MCF 10A (cell line): Measurements from ENCODE around the gene PROZ. TPM values are rescaled to one million over a fixed set of nuclear protein-coding genes. Genes with fewer than 3 reads are reported as not detected.
A peak's percentile ranks its signal among the peaks of the same experiment; 100 is the strongest.

Experiments used
- BruUV-seq: library from RNA; stranded (reverse); fragments of 400-500 nt; replicated peaks from 2 replicates; lab custom pipeline; 2021; lab: Mats Ljungman, UMichigan
- CTCF ChIA-PET: fragments of 300-600 bp; sonication (Branson Sonifier 250); formaldehyde crosslinking; extraction: SDS; loops from one replicate; lab custom pipeline; 2021; ENCODE audit warnings: antibody characterized with exemption, inconsistent platforms; lab: Yijun Ruan, JAX
- POLR2A ChIA-PET: fragments of 300-600, 350-650 bp; sonication (Branson Sonifier 250); formaldehyde crosslinking; extraction: SDS; loops from one replicate; lab custom pipeline; 2020; ENCODE audit warnings: antibody characterized with exemption, inconsistent platforms; lab: Yijun Ruan, JAX
- DNase-seq: peaks from one replicate; pipeline ENCODE4 v3.0.0-alpha.2; 2018; ENCODE audit not compliant: unreplicated experiment
- H3K27ac Mint-ChIP-seq: one replicate; pipeline ENCODE4 v1.8.0; 2022; ENCODE audit warnings: mild to moderate bottlenecking, low read depth, mixed read lengths; ENCODE audit not compliant: unreplicated experiment
- H3K27me3 Mint-ChIP-seq: one replicate; pipeline ENCODE4 v1.8.0; 2022; ENCODE audit warnings: mixed read lengths; ENCODE audit not compliant: insufficient read depth, unreplicated experiment
- H3K36me3 Mint-ChIP-seq: one replicate; pipeline ENCODE4 v1.8.0; 2022; ENCODE audit warnings: mild to moderate bottlenecking, moderate library complexity, mixed read lengths; ENCODE audit not compliant: insufficient read depth, unreplicated experiment
- H3K4me1 Mint-ChIP-seq: one replicate; pipeline ENCODE4 v1.8.0; 2022; ENCODE audit warnings: mixed read lengths; ENCODE audit not compliant: insufficient read depth, unreplicated experiment
- H3K4me3 Mint-ChIP-seq: one replicate; pipeline ENCODE4 v1.8.0; 2022; ENCODE audit warnings: mild to moderate bottlenecking, moderate library complexity, mixed read lengths; ENCODE audit not compliant: unreplicated experiment
- H3K9me3 Mint-ChIP-seq: one replicate; pipeline ENCODE4 v1.8.0; 2022; ENCODE audit warnings: mixed read lengths; ENCODE audit not compliant: unreplicated experiment
- intact Hi-C: fragments of 100-400 bp; cut with micrococcal nuclease; formaldehyde crosslinking; loops from 2 replicates; pipeline ENCODE4 v1.14.1; 2022
- total RNA-seq: library from RNA; stranded (reverse); gene quantifications from 2 replicates; pipeline ENCODE4 v1.2.3, GENCODE V29; 2022
- TF ChIP-seq, protein P1 (sequence below): fragments of 200-600 bp; IDR thresholded peaks from one replicate; pipeline ENCODE4 v1.8.0; 2022; ENCODE audit warnings: antibody characterized with exemption, mild to moderate bottlenecking; ENCODE audit not compliant: unreplicated experiment

The PROZ gene
- total RNA-seq, 1 experiment from 2014 or later: not detected

DNA sequence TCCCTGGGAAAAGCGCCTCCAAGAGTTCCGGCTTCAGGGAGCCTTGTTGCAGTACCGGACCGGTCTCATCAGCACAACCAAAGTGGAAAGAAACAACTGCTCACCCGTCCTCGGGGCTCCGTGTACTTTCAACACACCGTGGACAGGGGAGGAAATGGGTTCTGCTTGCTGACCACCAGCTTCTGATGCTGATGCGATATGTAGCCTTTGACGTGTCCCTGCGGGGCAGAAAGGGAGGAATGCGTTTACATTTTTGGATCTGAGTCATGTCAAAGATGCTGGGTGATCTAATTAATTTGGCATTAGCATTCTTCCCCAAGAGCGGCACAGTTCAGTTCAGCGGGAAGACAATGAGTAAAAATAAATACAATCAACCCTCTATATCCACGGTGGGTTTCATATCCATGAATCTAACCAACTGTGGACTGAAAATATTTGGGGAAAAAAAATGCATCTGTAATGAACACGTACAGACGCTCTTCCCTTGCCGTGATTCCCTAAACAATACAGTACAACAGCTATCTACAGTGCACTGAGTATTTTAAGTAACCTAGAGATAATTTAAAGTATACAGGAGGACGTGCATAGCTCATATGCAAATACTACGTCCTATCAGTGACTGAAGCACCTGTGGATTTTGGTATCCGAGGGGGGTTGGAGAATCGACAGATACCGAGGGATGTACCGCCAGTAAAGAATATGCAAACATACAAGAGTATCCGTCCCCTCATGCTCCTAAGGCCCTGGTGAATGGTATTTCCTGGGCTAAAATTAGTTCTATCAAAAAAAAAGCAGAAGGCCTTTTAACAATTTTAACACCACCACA lies 19.8 kb downstream of the PROZ start:
- intact Hi-C loops: no loop called here
- no peaks in the 10 kb centered on the region for H3K27me3 Mint-ChIP-seq
- peaks cover 76% of the 10 kb centered on the region for H3K36me3 Mint-ChIP-seq
- H3K27ac Mint-ChIP-seq: no peak overlapping the region
- peak; percentile 21 for DNase-seq
- no peak overlapping the region for H3K4me3 Mint-ChIP-seq
- BruUV-seq: no TSS peak
- no peaks in the 10 kb centered on the region for H3K4me1 Mint-ChIP-seq
- POLR2A ChIA-PET: interaction anchor here (1.6 to 2.1 kb wide), 2 partner anchors 9 kb away, joined by 4 to 7 read pairs; no protein-coding TSS in a partner anchor
- CTCF ChIA-PET: interaction anchor here (0.6 to 0.9 kb wide), 2 partner anchors 43 to 215 kb away, joined by 3 to 6 read pairs; no protein-coding TSS in a partner anchor
- no peaks in the 10 kb centered on the region for H3K9me3 Mint-ChIP-seq
- TF ChIP-seq, protein P1, sequence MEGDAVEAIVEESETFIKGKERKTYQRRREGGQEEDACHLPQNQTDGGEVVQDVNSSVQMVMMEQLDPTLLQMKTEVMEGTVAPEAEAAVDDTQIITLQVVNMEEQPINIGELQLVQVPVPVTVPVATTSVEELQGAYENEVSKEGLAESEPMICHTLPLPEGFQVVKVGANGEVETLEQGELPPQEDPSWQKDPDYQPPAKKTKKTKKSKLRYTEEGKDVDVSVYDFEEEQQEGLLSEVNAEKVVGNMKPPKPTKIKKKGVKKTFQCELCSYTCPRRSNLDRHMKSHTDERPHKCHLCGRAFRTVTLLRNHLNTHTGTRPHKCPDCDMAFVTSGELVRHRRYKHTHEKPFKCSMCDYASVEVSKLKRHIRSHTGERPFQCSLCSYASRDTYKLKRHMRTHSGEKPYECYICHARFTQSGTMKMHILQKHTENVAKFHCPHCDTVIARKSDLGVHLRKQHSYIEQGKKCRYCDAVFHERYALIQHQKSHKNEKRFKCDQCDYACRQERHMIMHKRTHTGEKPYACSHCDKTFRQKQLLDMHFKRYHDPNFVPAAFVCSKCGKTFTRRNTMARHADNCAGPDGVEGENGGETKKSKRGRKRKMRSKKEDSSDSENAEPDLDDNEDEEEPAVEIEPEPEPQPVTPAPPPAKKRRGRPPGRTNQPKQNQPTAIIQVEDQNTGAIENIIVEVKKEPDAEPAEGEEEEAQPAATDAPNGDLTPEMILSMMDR: no peak

DNA sequence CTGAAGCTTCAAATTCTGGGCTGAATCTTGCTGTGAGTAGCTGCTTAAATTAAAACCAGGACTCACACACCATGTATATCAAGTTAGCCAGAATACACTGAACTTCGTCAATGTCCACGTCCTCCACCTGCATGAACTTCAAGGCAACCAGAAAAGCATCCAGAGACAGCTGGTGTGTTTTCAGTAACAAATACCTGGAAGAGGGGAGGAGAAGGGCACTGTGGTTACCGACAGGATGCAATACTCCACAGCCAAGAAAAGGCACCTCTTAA lies 20.4 kb downstream of the PROZ start:
- no peak for DNase-seq
- Mint-ChIP-seq H3K4me1 (no peaks in the 10 kb centered on the region), H3K36me3 (peaks cover 81% of the 10 kb centered on the region), H3K27ac (no peak overlapping the region), H3K9me3 (no peaks in the 10 kb centered on the region), H3K27me3 (no peaks in the 10 kb centered on the region), H3K4me3 (no peak overlapping the region)
- BruUV-seq: no TSS peak
- POLR2A ChIA-PET: interaction anchor here (1.6 to 2.1 kb wide), 2 partner anchors 8 to 10 kb away, joined by 4 to 7 read pairs; no protein-coding TSS in a partner anchor
- CTCF ChIA-PET: interaction anchor here (0.6 to 0.9 kb wide), 2 partner anchors 43 to 215 kb away, joined by 3 to 6 read pairs; no protein-coding TSS in a partner anchor
- TF ChIP-seq, protein P1: no peak
- intact Hi-C loops: no loop called here

DNA sequence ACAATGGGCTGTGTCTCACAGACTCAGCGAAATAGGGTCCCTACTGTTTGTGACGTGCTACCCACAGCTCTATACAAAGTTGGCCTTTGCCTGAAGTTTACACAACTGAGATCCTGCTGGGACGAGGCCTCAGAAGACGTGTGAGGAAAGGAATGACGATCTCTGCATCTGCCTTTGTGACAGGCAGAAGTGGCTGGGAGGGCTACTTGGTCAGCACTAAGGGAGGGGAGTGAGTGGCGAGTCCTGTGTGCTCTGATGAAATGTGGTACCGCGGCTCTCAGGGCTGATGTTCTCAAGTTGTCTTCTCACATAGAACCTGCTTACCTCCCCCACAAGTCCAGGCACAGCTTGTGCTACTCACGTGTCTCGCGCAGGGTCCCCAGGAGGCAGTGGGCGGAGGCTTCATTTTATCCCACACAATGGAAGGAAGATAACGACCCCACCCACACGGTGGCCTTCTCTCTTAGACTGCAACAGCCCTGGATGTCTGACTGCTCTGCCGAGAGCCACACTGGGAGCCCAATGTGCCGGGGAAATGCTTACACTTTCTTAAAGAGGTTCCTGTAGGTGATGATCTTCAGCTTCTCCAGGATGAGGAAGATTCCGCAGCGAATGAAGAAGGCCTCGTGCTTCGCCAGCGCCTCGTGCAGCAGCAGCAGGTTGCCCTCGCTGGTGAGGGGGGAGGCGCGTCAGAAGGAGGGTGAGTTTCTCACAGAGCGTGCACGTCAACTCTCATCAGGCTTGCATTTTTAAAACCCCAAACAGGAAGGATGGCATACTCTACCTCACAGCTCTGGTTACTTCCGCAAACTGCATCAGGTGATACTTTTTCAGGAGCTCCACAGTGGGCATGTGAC lies 21.2 kb downstream of the PROZ start:
- BruUV-seq: no TSS peak
- Mint-ChIP-seq H3K9me3 (no peaks in the 10 kb centered on the region), H3K4me1 (no peaks in the 10 kb centered on the region), H3K36me3 (peaks cover 78% of the 10 kb centered on the region), H3K27me3 (no peaks in the 10 kb centered on the region), H3K4me3 (no peak overlapping the region), H3K27ac (no peak overlapping the region)
- DNase-seq: no peak
- ChIA-PET CTCF (interaction anchor here (0.6 to 0.9 kb wide), 2 partner anchors 13 to 214 kb away, joined by 3 to 4 read pairs; no protein-coding TSS in a partner anchor), POLR2A (interaction anchor here (1.6 to 2.1 kb wide), 2 partner anchors 7 to 10 kb away, joined by 4 to 7 read pairs; no protein-coding TSS in a partner anchor)
- intact Hi-C loops: no loop called here
- TF ChIP-seq, protein P1: no peak

DNA sequence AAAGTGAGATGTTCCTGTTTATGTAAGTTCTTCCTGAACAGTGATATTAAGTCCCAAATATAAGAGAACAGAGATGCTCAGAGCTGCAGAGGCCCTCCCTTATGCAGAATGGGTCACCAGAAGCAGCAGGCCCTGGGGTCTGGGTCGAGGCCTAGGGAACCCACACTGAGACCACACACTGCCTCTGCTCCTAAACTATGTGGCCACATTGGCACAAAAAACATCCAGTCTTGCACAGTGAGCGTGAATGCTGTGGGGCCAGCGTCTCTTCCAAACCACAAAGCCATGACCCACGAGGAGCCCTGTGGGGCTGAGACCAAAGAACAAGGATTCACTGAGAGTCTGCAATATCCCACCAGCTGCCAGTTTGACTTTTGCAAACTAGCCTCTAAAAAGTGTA lies 23.6 kb downstream of the PROZ start:
- Mint-ChIP-seq H3K27ac (no peak overlapping the region), H3K9me3 (no peaks in the 10 kb centered on the region), H3K4me1 (peaks cover 2% of the 10 kb centered on the region)

More for the DNA sequence above, 23.6 kb downstream of the PROZ start:
- Mint-ChIP-seq H3K27me3 (no peaks in the 10 kb centered on the region), H3K36me3 (peaks cover 77% of the 10 kb centered on the region), H3K4me3 (no peak overlapping the region)
- ChIA-PET POLR2A (interaction anchor here (0.7 to 1.7 kb wide), 2 partner anchors 27 to 1208 kb away, joined by 3 to 4 read pairs; partner anchors contain the start of genes CUL4A and PCID2), CTCF (no interaction called here)
- DNase-seq: no peak
- intact Hi-C loops: no loop called here
- BruUV-seq: no TSS peak
- TF ChIP-seq, protein P1: no peak
